PC-9 (cell line): ENCODE results near the gene PWWP2A.

Experiments
- CTCF ChIP-seq: fragments of 200-600 bp; sonication (generic); conservative IDR thresholded peaks from 2 replicates; pipeline ENCODE4 v1.6.1; 2017; ENCODE audit warnings: mixed run types, antibody characterized with exemption, mild to moderate bottlenecking, moderate library complexity
- EZH2 ChIP-seq: fragments of 200-600 bp; sonication (generic); IDR thresholded peaks from 2 replicates; pipeline ENCODE4 v1.8.0; 2017; ENCODE audit warnings: antibody characterized with exemption, low read depth

- TF ChIP-seq EZH2 (no peak), CTCF (no peak)
These were observed 11.1 kb downstream of the PWWP2A start for GRCh38 chr5:160108124-160108523.
